Uterus (tissue), 2 donors: ENCODE data around the gene SEMA4C.

ENCODE experiments used
- CTCF ChIP-seq, 4 experiments: fragments of 200-600 bp in 2 of 4; fragments of 450-650 bp in 2 of 4; sonication (generic) in 2 of 4; IDR thresholded peaks; one replicate each; pipeline ENCODE4 v1.5.1; 2016 to 2019; ENCODE audit warnings: antibody characterized with exemption in 4 of 4, mild to moderate bottlenecking in 2 of 4, moderate library complexity in 1 of 4
- POLR2A ChIP-seq, 2 donors: fragments of 450-650 bp; IDR thresholded peaks; one replicate each; pipeline ENCODE4 v1.6.1; 2016; ENCODE audit warnings: antibody characterized with exemption in 2 of 2, mild to moderate bottlenecking in 1 of 2, moderate library complexity in 1 of 2

- no peak for TF ChIP-seq CTCF (IDR thresholded peaks at IDR 0.05)
- no peak for TF ChIP-seq POLR2A (IDR thresholded peaks at IDR 0.05)
Measured at GRCh38 chr2:96848264-96848663, 21.6 kb downstream of the SEMA4C start.
